Measurements from ENCODE around the gene CLDN22.

CLDN22 gene

GRCh38 chr4:183320211-183321059 lies at the start of gene CLDN22:
CLDN22 (minus strand) TSS chr4:183320276; CDS start chr4:183320218, 58 bp downstream.
- no peak for DNase-seq (ENCODE audit: low spot score)

DNA sequence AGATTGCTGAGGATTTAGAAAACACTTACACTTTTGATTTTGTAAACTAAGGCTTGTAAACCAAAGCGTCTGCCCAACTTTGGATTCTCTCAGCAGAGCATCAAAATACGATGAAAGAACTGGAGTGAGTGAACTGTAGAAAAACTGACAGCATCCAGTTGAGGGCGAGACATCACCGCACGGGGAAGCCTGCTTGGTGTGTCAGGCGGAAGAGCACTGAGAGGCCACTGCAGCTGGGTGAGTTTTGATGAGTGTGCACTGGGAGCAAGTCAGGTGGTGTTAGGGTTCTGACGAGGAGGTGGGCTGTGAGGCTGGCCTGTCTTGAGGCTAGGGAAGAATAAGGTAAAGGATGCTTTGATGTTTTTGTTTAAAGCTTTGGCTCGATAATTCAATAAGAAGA lies 49.0 kb upstream of the CLDN22 start:
- no peak for DNase-seq (ENCODE audit: low spot score)

DNA sequence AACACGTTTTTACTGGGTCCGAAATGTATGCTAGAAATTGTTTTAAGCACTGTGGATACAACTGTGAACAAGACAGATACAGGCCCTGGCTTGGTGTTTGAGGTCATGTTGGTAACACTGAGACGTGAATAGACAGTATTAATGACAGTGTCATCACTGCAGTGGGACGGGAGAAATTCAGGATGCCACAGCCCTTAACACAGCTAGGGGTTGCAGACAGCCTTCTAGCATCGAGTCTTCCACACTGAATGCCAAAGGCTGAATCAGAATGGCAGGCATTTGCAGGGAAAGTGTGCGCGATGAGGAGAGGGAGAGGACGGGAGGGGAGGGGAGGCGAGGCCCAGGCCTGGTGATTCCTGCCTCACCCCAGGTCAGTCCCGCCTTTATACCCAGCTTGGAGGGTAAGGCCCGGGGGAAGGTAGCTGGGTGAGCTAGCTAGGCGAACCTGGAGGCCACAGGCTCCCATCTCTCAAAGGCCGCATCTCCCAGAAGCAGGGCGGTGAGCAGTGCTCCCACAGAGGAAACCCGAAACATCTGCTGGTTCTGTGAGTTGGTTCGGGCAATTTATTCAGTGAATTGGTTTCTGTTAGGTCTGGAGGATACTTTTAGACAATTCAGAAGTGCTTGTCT lies 46.2 kb upstream of the CLDN22 start:
- DNase-seq (ENCODE audit: low spot score) = no peak

DNA sequence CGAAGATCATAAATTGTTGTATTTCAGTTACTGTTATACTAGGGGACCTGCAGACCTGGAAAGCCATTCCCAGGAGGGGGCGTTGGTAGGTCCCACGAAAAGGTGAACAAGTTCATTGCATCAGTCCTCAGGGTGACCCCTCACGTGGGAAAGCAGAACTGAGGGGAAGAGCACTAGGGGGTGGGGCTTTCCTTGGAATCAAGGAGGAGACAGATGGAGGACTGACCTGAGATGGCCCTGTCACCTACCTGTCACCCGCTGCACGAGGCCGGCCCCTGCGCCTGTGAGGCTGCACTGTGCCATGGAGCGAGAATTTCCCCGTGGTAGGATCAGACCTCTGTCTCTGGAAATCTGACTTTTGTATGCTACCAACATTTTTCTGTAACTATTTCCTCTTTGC lies 43.9 kb upstream of the CLDN22 start:
- DNase-seq (ENCODE audit: low spot score) = no peak

DNA sequence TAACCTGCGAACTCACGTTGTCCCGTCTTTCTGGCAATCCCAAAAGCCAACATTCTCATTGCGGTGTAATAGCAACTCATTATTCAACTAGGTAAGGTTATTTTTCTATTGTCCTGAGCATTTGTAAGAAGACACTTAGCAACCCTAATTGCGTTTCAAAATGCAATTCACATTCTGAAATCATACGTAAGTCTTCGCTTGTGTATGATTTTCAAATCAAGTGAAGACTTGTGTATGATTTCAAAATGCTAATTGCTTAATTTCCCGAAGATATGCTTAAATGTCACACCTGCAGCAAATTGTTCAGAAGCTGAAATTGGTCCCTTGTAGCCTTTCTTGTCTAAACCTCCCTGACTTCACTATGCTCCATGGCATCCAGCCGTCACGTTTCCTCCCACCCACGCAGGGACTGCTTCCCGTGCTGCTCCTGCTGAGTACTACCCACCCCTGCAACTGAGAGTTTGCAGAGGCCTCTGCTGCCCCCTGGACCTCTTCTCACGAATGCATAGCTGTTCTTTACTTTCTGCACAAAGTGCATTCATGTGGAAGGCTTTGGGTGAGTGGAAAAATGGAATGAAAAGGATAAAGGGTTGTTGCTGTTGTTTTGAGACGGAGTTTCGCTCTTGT lies 43.0 kb upstream of the CLDN22 start:
- DNase-seq (ENCODE audit: low spot score) = no peak

GRCh38 chr4:183362036-183362435 lies 42.0 kb upstream of the CLDN22 start:
- DNase-seq (ENCODE audit: low spot score) = no peak

DNA sequence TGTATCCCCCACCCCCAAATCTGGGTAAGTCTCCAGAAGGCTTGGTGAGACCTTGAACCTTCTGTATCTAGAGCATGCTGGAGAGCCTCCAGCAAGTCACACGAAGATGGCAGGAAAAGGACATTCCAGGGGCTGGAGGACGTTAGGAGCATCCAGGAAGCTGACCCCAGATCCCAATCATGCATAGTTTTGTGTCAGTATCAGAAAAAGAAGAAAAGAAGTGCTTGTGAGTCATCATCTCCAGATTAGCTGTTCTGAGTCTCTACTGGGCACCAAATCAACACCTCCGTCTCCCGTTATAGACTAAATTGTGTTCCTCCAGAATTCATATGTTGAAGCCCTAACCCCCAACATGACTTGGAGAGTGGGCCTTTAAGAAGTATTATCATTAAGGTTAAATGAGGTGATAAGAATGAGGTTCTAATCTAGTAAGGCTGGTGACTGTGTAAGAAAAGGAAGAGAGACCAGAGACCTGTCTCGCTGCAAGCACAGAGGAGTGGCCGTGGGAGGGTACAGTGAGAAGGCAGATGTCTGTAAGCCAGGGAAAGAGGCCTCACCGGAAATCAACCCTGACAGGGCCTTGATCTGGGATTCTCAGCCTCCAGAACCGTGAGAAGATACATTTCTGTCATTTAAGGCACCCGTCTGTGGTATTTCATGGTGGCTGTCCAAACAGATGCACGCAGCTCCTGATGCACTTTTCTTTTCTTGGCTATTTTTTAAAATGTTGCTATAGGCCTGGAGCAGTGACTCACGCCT lies 40.3 kb upstream of the CLDN22 start:
- DNase-seq (ENCODE audit: low spot score) = no peak

DNA sequence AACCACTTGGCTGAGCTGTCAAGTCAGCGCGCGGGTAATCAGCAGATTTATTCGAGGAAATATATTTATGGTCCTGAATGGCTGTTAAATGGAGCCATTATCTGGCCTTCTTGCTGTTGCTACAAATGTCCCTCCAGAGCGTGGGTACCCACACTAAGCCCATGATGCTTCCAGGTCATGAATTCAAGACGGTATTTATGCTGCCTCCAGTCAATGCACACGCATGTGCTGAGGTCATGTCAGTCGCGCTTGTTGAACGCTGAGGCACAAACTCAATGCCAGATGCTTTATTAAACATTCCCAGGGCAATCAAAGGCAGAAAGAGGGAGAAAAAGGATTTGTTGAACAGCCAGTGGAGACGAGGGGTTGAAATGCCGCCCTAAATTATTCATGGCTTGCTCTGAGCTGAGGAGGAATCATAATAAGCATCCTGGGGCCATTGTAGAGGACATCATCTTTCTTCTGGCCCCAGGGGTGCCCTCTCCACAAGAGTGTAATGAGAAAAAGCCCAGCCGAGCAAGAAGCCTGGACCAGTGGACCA lies 38.2 kb upstream of the CLDN22 start:
- DNase-seq (ENCODE audit: low spot score) = no peak

DNA sequence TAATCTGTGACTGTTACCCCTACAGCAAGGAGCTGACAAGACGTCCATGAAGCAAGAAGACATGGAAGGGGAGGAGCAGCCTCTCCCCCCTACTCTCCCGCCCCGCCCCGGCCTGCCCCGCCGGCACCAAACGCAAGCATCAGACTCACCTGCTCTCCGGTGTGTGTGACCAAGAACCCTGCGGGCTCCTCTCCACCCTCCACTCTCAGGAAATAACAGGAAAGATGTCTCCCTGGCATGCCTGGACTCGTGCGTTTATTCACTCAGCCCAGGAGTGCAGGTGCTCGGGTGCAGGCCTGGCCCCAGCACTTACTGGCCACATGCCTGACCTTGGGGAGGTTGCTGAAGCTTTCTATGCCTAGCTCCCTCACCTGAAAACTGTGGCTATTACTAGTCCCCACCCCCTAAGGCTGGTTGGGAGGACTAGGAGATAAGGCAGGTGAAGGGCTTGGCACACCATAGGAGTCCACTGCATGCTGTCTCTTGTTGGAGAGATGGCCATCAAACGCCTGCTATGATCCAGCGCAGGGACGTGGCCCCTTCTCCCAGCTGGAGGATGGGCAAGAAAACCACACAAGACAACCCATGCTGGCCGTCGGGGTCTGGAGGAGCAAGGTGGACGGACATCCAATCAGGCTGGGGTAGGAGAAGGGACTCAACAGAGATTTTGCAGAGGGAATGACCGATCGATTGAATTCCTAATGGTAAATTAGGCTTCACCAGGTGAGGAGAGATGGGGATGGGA lies 37.0 kb upstream of the CLDN22 start:
- no peak for DNase-seq (ENCODE audit: low spot score)

- DNase-seq (ENCODE audit: low spot score) = no peak
These were observed 36.2 kb upstream of the CLDN22 start for GRCh38 chr4:183356173-183356830.

DNA sequence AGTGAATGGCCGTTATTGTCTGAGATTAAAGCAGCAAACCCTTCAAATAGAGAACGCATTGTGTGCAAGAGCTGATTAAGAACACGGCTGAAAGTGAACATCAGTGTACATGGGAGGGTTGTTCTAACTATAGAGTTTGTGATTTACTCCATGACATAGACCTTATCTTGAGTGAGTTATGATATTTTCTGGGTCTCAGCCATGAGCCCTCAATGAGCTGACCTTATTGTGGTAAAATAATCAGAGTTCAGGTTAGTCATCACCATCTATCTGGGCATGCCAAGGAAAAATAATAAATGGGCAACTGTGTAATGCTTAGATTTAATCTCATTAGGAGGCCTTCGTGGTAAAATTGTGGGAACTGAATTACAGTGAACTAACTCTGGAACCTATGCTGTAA lies 35.3 kb upstream of the CLDN22 start:
- no peak for DNase-seq (ENCODE audit: low spot score)

- DNase-seq (ENCODE audit: low spot score) = no peak
These were observed 34.1 kb upstream of the CLDN22 start for GRCh38 chr4:183354219-183354618.

DNA sequence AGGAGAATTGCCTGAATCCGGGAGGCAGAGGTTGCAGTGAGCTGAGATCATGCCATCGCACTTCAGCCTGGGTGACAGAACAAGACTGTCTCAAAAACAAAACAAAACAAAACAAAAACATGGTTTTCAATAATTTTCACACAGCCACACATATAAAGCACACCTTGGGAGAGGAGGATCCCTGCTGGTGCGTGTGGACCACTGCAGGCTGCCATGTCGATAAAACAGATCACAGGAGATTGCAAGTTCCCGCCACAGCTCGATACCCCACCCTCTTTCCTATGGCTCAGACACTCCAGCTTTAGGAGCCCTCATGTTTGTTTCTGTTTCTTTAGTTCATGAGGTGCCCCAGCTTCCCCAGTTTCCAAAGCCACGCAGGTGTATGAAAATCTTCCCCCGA lies 33.5 kb upstream of the CLDN22 start:
- DNase-seq (ENCODE audit: low spot score) = no peak

DNA sequence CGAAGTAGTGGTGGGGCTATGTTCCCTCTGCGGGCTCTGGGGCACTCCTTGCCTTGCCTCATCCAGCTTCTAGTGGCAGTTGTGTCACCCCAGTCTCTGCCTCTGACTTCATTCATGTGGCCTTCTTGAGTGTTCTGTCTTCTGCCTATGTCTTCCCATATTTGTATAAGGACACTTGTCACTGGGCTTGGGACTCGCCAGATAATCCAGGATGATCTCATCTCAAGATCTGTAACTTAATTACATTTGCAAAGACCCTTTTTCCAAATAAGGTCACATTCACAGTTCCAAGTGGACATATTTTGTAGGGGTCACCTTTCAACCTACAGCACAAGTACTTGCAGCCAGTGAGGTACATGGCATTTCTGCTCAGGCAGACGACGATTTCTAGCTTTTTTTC lies 32.5 kb upstream of the CLDN22 start:
- DNase-seq (ENCODE audit: low spot score) = no peak

DNA sequence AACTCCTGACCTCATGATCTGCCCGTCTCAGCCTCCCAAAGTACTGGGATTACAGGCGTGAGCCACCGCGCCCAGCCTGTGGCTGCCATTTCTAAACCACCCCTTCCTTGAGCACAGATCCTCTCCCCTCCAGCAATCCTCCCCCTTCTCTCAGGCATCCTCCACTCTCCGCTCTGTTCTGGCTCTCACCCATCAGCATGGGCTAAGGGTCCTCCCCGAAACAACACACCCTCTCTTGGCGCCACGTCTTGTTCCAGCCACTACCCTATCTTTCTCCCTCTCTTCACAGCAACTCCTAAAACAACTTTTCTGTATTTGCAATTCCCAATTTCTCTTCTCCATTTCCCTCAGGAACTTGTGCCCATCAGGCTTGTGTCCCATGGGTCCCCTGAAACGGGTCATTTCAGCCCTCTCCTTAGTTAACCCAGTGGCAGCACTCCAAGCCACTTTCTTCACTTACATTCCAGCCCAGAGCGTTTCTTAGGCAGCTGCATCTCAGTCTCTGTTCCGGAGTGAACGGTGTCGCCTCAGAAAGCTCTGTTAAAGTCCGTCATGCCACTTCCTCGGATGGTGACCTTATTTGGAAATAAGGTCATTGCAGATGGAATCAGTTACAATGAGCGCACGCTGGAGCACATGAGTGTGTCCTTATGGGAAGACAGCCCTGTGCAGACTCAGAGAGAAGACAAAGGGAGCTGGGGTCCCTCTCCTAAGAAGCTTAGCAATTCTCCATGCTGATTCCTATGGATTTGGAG lies 30.4 kb upstream of the CLDN22 start:
- no peak for DNase-seq (ENCODE audit: low spot score)

DNA sequence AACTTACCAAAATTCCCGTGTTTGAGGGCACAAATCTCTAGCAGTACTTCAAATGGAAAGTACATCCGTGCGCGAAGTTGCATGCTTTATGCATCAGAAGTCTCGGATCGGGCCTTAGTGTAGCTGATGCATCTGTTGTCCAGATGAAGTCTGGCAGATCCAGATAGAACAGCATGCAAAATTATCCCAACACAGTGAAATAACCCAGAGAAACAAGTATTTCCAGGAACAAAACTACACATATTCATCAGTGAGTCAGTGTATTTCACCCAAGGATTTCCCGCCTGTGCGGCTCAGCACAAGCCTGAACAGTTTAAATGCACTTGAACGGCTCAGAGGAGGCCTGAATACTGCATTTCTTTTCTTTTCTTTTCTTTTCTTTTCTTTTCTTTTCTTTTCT lies 29.6 kb upstream of the CLDN22 start:
- no peak for DNase-seq (ENCODE audit: low spot score)

DNA sequence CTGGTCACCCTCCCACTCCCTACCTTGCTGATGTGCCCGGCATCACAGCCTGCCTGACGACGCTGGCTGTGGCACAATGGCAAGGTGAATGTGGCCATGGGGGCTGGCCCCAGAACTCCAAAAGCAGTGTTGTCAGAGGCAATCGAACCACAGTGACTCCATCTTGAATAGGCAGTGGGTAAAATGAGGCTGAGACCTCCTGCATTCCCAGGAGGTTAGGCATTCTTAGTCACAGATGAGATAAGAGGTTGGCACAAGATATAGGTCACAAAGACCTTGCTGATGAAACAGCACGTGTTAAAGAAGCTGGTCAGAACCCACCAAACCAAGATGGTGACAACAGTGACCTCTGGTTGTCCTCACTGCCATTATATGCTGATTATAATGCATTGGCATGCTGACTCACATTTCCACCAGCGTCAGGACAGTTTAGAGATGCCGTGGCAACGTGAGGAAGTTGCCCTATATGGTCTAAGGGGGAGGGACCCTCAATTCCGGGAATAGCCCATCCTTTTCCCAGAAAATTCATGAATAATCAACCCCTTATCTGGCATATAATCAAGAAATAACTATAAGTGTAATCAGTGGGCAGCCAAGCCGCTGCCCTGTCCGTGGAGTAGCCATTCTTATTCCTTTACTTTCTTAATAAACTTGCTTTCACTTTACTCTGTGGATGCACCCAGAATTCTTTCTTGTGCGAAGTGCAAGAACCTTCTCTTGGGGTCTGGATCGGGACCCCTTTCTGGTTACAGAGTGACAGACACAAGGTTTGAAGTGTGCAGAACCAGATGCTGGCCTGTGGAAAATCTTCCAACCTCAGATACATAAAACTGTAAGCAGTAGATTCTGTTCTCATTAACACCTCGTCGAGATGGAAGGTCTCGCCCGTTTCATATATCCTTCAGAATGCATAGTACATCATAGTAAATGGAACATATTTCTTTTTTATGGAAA lies 28.9 kb upstream of the CLDN22 start:
- peak; percentile 24 for DNase-seq (ENCODE audit: low spot score)

DNA sequence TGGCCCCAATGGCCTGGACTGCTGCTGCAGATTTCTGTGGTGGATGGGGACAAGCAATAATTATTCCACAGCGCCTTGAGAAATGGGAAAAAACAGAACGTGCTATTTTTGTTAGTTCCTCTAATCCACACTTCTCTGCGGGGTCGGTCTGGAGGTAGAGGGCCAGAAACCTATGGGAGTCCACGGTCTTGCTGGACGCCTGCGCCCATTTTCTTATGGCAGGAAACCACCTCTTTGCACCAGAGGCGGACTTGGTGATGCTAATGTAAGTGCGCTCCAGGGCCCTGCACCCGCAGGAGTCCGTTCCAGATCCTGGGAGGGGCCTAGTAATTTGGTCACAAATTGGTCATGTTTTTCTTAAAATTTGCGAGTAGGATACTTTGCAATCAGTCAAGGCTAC lies 28.1 kb upstream of the CLDN22 start:
- DNase-seq (ENCODE audit: low spot score) = no peak

- no peak for DNase-seq (ENCODE audit: low spot score)
These were observed 27.5 kb upstream of the CLDN22 start for GRCh38 chr4:183347566-183347965.

All from CD4-positive, alpha-beta T cell treated with Interleukin-2 at 100 ng/mL for 4 hours (primary cell).